RPMI8226 (cell line): ENCODE measurements around the gene KCNK3.

Source experiments
- DNase-seq: peaks from one replicate; pipeline ENCODE4 v3.0.0-alpha.2; 2015

Gene KCNK3

GRCh38 chr2:26668041-26668440 is 24.5 kb upstream of the KCNK3 start:
- DNase-seq: no peak

DNA sequence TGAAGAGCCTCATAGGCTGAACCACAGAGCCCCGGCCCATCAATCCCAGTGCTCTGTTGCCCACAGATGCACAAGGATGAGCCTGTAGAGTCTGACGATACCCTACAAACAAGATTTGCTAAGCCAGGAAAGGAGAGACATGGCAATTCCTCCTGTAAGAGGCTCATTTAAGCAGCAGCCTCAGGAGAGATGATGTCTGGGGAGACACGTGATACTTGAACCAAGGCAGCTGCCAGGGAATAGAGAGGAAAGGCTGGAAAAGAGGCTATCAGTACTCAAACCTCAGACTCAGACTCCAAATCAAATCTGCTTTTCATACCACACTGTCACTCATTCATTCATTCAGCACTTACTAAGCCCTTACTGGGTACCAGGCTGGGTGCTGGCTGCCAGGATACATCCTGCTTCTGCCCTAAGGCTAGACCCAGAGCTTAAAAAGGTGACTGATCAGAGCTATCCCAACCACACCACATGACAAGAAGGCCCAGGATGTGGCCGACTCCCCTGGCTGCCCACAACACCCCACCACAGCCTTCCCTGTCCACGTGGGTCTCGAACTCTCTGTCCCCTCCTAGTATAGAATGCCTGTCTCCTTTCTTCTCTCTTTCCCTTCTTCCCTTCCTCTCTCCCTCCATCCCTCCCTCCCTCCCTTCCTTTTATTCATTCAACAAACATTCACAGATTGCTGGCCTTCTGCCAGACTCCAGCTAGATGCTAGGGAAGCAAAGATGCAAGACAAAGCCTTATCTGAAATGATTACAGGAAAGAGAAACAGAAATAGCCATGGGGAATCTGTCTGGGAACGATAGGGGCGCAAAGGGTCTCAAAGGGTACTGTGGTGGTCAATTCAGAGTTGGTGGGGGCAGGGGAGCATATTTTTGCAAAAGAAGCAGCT is 23.4 kb upstream of the KCNK3 start:
- DNase-seq: no peak

- DNase-seq: no peak
These were observed 22.4 kb upstream of the KCNK3 start for GRCh38 chr2:26670171-26670570.

DNA sequence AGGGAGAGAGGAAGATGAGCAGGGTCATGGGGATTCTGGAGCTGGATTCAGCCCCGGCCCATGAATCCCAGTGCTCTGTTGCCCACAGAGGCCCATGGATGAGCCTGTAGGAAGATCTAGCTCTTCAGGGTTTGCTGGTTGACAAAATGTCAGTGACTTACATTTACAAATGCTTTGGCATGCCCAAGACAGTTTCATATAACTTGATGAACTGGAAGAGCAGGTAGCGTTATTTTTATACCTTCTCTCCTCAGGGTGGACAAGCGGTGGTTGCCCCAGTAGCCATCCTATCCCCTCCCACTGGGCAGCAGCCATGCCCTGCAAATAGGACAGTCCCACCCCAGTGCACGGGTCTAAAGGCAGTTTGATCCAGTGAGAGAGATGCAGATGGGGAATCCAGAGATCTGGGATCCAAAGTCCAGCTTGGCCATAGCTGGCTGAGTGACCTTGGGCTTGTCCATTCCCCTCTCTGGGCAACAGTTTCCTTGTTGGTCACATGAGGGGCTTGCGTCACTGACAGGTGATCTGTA is 21.5 kb upstream of the KCNK3 start:
- no peak for DNase-seq

DNA sequence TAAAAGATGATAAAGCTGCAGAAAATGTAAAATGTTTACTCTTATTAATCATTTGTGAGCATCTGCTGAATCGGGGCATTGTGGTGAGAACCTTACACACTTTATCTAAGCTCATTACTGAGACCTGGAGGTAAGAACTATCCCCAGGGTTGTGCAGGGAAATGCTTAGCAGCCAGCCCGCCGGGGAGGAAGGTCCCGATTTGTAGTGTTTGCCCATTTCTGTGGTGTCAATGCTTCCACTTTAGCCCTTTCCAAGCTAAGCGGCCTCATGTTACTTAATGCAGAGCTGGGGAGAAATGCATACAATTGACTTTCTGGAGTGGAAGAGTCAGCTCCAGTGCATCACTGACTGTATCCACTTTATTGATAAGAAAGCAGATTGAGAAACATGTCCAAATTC is 20.8 kb upstream of the KCNK3 start:
- DNase-seq: no peak

- DNase-seq: no peak
These were observed 20.3 kb upstream of the KCNK3 start for GRCh38 chr2:26672112-26672817.

GRCh38 chr2:26672818-26673393 is 19.6 kb upstream of the KCNK3 start:
- DNase-seq: no peak

DNA sequence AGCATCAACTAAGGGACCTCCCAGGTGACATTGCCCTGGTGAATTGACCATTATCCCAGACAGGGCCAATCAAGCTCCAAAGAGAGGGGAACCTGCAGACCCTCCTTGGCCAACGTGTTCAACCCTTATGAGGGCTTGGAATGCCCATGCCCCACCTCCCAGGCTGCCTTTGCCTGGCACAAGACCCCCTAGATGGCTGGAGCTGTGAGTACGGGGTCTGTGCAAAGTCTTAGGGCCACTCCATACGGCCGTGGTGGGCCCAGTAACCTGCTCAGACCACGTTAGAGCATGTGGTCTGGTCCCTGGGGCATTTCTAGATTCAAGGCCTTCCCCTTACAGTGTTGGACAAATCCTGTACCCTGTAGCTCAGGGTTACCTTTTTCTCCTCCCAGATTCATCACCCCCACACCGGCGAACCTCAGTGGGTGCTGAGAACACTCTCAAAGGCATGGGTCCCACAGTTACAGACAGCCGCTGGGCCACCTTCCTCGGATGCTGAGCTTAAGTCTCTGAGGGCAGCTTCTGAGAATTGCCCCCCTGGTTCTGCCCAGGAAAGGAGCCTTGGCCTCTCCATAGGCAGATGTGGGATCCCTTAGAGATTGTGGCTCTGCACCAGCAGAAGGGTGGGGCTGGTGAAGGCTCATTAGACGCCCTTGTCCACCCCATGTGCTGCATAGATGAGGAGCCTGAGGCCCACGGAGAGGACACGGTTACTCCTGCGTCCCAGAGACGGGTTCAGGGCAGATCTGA is 18.3 kb upstream of the KCNK3 start:
- DNase-seq: no peak

DNA sequence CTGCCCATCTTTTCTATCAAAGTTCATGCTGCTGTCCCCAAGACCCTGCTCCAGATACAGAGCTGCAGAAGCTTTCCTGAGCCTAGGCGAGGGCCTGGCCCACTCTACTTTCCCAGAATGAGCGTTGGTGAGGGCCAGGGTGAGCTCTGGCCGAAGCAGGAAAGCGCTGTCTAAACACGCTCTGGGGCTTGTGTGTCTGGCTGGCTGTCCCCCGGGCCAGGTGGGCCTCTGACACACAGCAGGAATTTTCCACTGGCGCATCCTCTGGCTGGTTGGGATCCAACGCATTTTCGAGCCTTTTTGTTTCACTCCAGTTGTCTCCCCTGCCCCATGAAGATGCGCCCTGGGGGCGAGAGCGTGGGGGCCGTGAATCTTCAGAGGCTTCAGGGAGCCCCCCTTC is 17.8 kb upstream of the KCNK3 start:
- DNase-seq: no peak

- no peak for DNase-seq
These were observed 16.8 kb upstream of the KCNK3 start for GRCh38 chr2:26675651-26676255.

DNA sequence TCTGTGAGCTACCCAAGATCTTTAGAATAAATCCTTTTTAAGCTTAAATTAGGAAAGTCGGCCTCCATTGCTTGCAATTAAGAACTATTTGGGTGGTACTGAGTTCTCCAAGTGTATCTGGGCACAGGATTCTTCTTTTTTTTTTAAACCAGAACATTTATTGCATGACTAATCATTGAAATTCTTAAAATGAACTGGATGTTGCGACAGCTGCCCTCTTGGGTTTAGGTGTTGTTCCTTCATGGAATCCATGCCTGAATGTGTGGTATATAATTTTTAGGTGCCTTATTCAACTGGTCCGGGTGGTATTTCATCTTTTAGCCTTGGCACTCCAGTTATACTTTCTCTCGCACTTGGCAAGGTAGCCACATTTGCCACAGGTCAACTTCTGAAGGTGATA is 14.5 kb upstream of the KCNK3 start:
- DNase-seq: no peak

DNA sequence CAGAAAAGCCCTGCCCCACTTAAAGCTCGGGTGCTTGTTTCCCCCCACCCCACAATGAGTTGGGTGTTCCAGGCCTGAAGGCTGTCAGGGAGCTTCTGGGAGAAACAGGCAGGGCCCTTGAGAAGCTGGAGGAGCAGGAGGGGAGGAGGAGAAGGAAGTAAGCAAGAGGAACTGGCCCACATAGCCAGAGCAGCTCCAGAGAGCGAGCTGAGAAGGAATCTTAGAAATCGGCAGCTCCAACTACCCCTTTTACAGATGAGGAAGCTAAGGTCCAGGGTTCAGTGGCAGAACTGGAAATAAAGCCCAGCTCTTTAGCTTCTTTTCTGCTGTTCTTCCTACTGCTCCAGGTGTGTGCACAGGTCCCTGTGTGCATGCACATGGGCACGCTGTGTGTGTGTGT is 12.7 kb upstream of the KCNK3 start:
- no peak for DNase-seq

GRCh38 chr2:26681656-26682055 is 10.9 kb upstream of the KCNK3 start:
- DNase-seq: no peak

GRCh38 chr2:26682155-26682554 is 10.4 kb upstream of the KCNK3 start:
- DNase-seq: no peak

DNA sequence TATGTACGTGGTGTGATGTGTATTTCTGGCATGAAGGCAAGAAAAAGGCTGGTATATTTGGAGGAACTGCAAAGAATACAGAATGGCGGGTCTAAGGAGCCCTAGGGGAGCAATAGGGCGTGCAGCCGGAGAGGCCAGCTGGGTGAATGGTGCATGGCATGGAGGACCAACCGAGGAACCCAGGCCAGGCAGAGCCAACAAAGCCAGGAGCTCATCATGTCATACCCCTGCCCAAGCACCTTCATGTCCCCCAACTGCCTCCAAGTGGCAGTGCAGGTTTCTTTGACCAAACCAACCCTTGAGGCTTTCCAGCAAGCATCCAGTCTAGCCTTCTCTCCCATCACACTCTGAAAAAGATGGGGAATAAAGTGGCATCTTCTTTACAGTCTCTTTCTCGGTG is 8.9 kb upstream of the KCNK3 start:
- DNase-seq: no peak

- DNase-seq: no peak
These were observed 7.2 kb upstream of the KCNK3 start for GRCh38 chr2:26685341-26685740.

DNA sequence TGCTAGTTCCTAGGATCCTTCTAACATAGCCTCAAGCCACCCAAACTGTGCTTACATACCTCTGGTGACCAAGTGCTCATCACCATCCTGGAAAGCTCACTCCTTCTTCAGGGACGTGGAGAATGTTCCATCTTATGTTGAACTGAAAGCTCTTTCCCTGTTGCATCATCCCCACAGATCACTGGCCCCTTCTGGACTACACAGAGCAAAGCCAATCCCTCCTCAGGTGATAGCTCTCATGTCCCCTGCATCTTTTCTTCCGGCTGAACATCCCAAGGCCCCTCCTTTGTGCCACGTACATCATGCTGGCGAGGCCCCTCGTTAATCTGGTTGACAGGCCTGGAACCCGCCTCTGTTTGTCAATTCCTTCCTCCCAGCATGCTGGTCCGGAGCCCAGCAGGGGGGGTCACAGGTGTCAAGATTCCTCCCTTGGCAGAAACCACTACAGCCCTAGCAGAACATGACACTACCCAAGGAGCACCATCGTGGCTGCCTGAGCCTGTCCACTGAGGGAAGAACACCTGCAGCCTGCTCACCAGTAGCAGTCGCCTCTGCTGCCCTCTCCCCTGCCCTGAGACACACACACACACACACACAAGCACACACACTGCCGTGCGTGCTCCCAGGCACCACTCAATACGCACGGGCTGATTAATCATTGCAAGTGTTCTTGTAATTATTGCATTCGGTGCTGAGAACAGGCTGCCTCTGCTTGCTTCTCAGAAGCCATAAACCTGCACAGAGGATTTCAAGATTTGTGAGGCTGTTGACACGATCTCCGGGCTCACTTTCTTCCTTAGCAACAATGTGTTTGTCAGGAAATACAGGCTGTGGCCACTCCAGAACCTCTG is 6.3 kb upstream of the KCNK3 start:
- DNase-seq: peak; percentile 12

- no peak for DNase-seq
These were observed 5.2 kb upstream of the KCNK3 start for GRCh38 chr2:26687328-26687727.

DNA sequence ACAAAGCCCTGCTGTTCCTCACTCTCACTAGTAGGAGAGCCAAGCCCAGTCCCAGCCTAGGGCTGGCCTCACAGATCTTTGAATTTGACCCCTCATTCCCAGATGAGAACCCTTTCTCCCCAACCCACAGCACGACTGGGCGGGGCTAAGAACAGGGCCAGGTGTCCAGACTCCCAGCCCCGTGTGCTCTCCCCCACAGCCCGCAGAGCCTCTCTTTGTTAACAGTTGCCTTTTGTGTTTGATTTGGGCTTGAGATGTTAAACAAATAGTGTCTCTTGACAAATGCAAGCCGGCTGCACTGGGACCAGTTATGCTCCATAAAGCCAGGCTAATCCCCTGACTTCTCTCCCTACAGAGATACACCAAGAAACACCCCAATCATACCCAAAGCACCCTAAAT is 4.7 kb upstream of the KCNK3 start:
- no peak for DNase-seq

DNA sequence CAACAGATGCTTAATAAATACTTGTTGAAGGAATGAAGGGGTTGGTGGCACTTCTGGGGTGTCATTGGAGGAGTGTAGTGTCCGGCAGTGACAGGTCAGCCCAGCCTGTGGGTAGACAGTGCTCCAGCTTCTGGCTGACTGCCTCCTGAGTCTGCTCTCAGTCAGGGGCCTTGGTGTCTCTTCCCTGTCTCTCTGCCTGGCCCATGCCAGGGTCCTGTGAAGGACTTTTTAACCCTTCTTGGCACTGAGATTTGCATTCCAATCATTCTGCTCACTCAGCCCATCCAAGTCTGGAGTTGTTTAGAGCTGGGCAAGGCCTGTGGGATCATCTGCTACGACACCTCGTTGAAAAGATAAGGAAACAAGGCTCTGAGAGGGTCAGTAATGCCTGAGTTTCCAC is 1.4 kb upstream of the KCNK3 start:
- no peak for DNase-seq

- DNase-seq: no peak
These were observed 642 bp upstream of the KCNK3 start for GRCh38 chr2:26691881-26692278.
